HepG2 (cell line): Measurements from ENCODE around the gene MYBL2. TPM values are rescaled to one million over a fixed set of nuclear protein-coding genes. Genes with fewer than 3 reads are reported as not detected.

Experiments used
- ATAC-seq: fragments of 200-7000 bp; cut with Tn5 transposase; 3 replicates; pipeline ENCODE4 v1.9.1; 2020; ENCODE audit warnings: mild to moderate bottlenecking, moderate library complexity
- BruUV-seq: library from RNA; stranded (reverse); fragments of 400-500 nt; replicated peaks from 2 replicates; lab custom pipeline; 2021; lab: Mats Ljungman, UMichigan
- CTCF ChIA-PET: fragments of 300-600 bp; formaldehyde crosslinking; extraction: SDS; loops from one replicate; lab custom pipeline; 2021; ENCODE audit warnings: low total read pairs, inconsistent platforms, low intra/inter-chr PET ratio; lab: Yijun Ruan, JAX
- POLR2A ChIA-PET: fragments of 350-600 bp; sonication (Branson Sonifier 250); formaldehyde crosslinking; loops from one replicate; lab custom pipeline; 2020; ENCODE audit warnings: antibody characterized with exemption, inconsistent platforms; lab: Yijun Ruan, JAX
- DNase-seq: peaks from one replicate; pipeline ENCODE4 v3.0.0-alpha.2; 2015; ENCODE audit warnings: low spot score
- FAIRE-seq: peaks from 3 replicates; lab custom pipeline; 2011; peaks lifted over from hg19 to GRCh38; lab: Jason Lieb, UNC
- H2AFZ ChIP-seq: one replicate; pipeline ENCODE4 v1.6.1; 2011; ENCODE audit warnings: low read length, inconsistent platforms
- H3K27ac ChIP-seq: fragments of 300-600 bp; 3 replicates; pipeline ENCODE4 v1.8.0; 2011; ENCODE audit warnings: mixed run types, mild to moderate bottlenecking, mixed read lengths, low read length, inconsistent platforms; ENCODE audit not compliant: insufficient read depth; ENCODE audit errors: extremely low read length
- H3K27me3 ChIP-seq, 2 experiments: fragments of 200-600 bp in 1 of 2; 2 replicates in 1 of 2; 3 replicates in 1 of 2; pipeline versions ENCODE4 v1.6.0 to v1.8.0; 2011; ENCODE audit warnings: low read length in 2 of 2, mild to moderate bottlenecking in 2 of 2, moderate library complexity in 2 of 2, inconsistent platforms in 1 of 2; ENCODE audit not compliant: insufficient read depth in 2 of 2, control insufficient read depth in 1 of 2
- H3K36me3 ChIP-seq, 2 experiments: fragments of 200-600 bp in 1 of 2; replicated peaks in 1 of 2; 2 replicates in 1 of 2; 3 replicates in 1 of 2; pipeline versions ENCODE4 v1.5.1 to v1.8.0; 2011; ENCODE audit warnings: low read length in 2 of 2, inconsistent platforms in 1 of 2; ENCODE audit not compliant: insufficient read depth in 2 of 2, control insufficient read depth in 1 of 2
- H3K4me1 ChIP-seq: 2 replicates; pipeline ENCODE4 v1.5.1; 2012; ENCODE audit warnings: low read length, inconsistent platforms; ENCODE audit not compliant: insufficient read depth
- H3K4me2 ChIP-seq: 2 replicates; pipeline ENCODE4 v1.6.0; 2011; ENCODE audit warnings: low read depth, low read length, inconsistent platforms
- H3K4me3 ChIP-seq, 3 experiments: fragments of 200-600 bp in 1 of 3; sonication (generic), shearing (Covaris generic) in 1 of 3; replicated peaks in 1 of 3; 2 replicates each; pipeline ENCODE4 v1.5.1; 2011 to 2016; ENCODE audit warnings: low read length in 3 of 3, inconsistent platforms in 2 of 3, low read depth in 2 of 3, mild to moderate bottlenecking in 2 of 3, control low read depth in 1 of 3, mixed read lengths in 1 of 3; ENCODE audit not compliant: insufficient read depth in 1 of 3
- H3K79me2 ChIP-seq: one replicate; pipeline ENCODE4 v1.6.1; 2011; ENCODE audit warnings: low read length, inconsistent platforms; ENCODE audit not compliant: insufficient read depth
- H3K9ac ChIP-seq: 2 replicates; pipeline ENCODE4 v1.6.0; 2011; ENCODE audit warnings: mild to moderate bottlenecking, low read depth, low read length, inconsistent platforms; ENCODE audit not compliant: insufficient read depth
- H3K9me3 ChIP-seq: 2 replicates; pipeline ENCODE4 v1.5.1; 2012; ENCODE audit warnings: mild to moderate bottlenecking, low read length
- H4K20me1 ChIP-seq: 2 replicates; pipeline ENCODE4 v1.6.0; 2011; ENCODE audit warnings: inconsistent platforms, mild to moderate bottlenecking, low read length, moderate library complexity; ENCODE audit not compliant: insufficient read depth
- CEBPZ ChIP-seq: IDR thresholded peaks from 2 replicates; pipeline ENCODE4 v1.6.1; 2012; ENCODE audit warnings: low read length, improper control_type of control experiment
- ELF4 ChIP-seq: sonication (generic); formaldehyde crosslinking; IDR thresholded peaks from 2 replicates; pipeline ENCODE4 v1.5.0; 2020; ENCODE audit warnings: missing genetic modification reagents, mild to moderate bottlenecking, moderate library complexity, borderline replicate concordance
- ELK4 ChIP-seq: sonication (generic); formaldehyde crosslinking; IDR thresholded peaks from 2 replicates; pipeline ENCODE4 v1.9.0; 2021; ENCODE audit warnings: missing genetic modification reagents, borderline replicate concordance
- KLF13 ChIP-seq: sonication (generic); formaldehyde crosslinking; IDR thresholded peaks from 2 replicates; pipeline ENCODE4 v1.4.0; 2020; ENCODE audit warnings: mild to moderate bottlenecking, missing genetic modification reagents
- MAFF ChIP-seq: IDR thresholded peaks from 2 replicates; pipeline ENCODE4 v1.6.1; 2011; ENCODE audit warnings: low read depth, low read length, improper control_type of control experiment
- RERE ChIP-seq: IDR thresholded peaks from 2 replicates; pipeline ENCODE4 v1.6.1; 2016; ENCODE audit warnings: low read depth, missing genetic modification reagents, missing compliant biosample characterization
- RXRB ChIP-seq: IDR thresholded peaks from 2 replicates; pipeline ENCODE4 v1.6.1; 2016; ENCODE audit warnings: borderline replicate concordance, missing genetic modification reagents, missing compliant biosample characterization
- SMARCE1 ChIP-seq: fragments of 450-650 bp; IDR thresholded peaks from 2 replicates; pipeline ENCODE4 v1.6.1; 2017; ENCODE audit warnings: borderline replicate concordance
- SP140L ChIP-seq: sonication (generic); formaldehyde crosslinking; IDR thresholded peaks from 2 replicates; pipeline ENCODE4 v1.4.0; 2020; ENCODE audit warnings: missing genetic modification reagents, borderline replicate concordance
- ZNF232 ChIP-seq: sonication (generic); formaldehyde crosslinking; IDR thresholded peaks from 2 replicates; pipeline ENCODE4 v1.4.0; 2020; ENCODE audit warnings: missing genetic modification reagents, borderline replicate concordance
- ZNF430 ChIP-seq: sonication (generic); formaldehyde crosslinking; IDR thresholded peaks from 2 replicates; pipeline ENCODE4 v1.9.0; 2021; ENCODE audit warnings: mild to moderate bottlenecking, missing genetic modification reagents
- ZNF749 ChIP-seq: sonication (generic); formaldehyde crosslinking; IDR thresholded peaks from 2 replicates; pipeline ENCODE4 v1.8.0; 2022; ENCODE audit warnings: mild to moderate bottlenecking, missing genetic modification reagents, moderate library complexity, borderline replicate concordance
- ZNF777 ChIP-seq: sonication (generic); formaldehyde crosslinking; IDR thresholded peaks from 2 replicates; pipeline ENCODE4 v1.4.0; 2020; ENCODE audit warnings: missing genetic modification reagents
- WGBS: methylation state at CpG from one replicate; pipeline ENCODE4 v1.1.6; 2017; ENCODE audit warnings: low lambda C conversion rate; 5-methylcytosine and 5-hydroxymethylcytosine counted together
- in situ Hi-C: cut with HindIII; loops from 2 replicates; pipeline ENCODE4 v1.10.0; 2017; ENCODE audit warnings: low pct_unique_long_range_greater_than_20kb; ENCODE audit not compliant: extremely low pct_ligation_motif_present
- intact Hi-C: fragments of 100-400 bp; cut with micrococcal nuclease; formaldehyde crosslinking; loops from one replicate; pipeline ENCODE4 v1.10.0; 2022; ENCODE audit not compliant: unreplicated experiment
- polyA plus RNA-seq, 8 experiments: library from polyadenylated mRNA; depleted of rRNA in 3 of 8; stranded (reverse) in 7 of 8; unstranded in 1 of 8; fragments of >200 nt; fragmentation: Illumina TruSeq in 4 of 8; extraction: Trizol in 4 of 8; gene quantifications; 2 replicates each; pipeline versions ENCODE4 v1.2.1 to v1.2.3, GENCODE V29; 2011 to 2016; ENCODE audit warnings: low read depth in 4 of 8, missing spikeins in 1 of 8, mixed read lengths in 1 of 8; ENCODE audit not compliant: insufficient read depth in 1 of 8
- total RNA-seq, 5 experiments: library from RNA; depleted of rRNA; stranded (reverse); fragments of >200 nt; fragmentation: Illumina TruSeq; extraction: Trizol; gene quantifications; 2 replicates each; pipeline ENCODE4 v1.2.3, GENCODE V29; 2016; ENCODE audit warnings: low read depth in 1 of 5
- TF ChIP-seq, protein P1 (sequence below): IDR thresholded peaks from 2 replicates; pipeline ENCODE4 v1.6.1; 2016; ENCODE audit warnings: control low read depth

MYBL2 gene
- total and polyA plus RNA-seq, 2 of the 13 experiments (the other 11 are each of a cell fraction or from before 2014, with no cell fraction given), result 11.9 to 66.2 TPM

DNA sequence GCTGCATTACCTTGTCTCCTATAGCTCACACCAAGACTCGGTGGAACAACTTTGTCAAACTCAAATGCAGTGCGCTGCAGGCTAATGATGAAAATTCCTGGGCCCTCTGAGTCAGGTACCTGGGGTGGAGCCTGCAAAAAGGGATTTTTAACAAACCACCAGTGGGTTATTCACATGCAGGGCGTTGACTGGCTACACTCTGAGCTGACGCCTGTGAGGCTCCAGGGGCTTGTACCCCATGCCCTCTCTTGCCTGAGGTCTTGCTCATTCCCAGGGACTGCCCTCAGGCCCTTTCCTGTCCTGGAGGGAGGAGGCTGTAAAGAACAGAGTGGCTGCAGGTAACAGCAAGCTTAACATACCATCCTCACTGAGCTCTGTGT, 50.7 kb downstream of the MYBL2 start:
- Histone ChIP-seq H4K20me1 (no peaks in the 10 kb centered on the region), H3K36me3 (peaks cover 13 to 17% of the 10 kb centered on the region in 2 experiments; a peak in 3 of 5 replicates), H3K9me3 (no peaks in the 10 kb centered on the region), H3K4me3 (no peak overlapping the region), H3K79me2 (no peaks in the 10 kb centered on the region), H3K27ac (no peak overlapping the region), H3K4me2 (no peak overlapping the region), H3K9ac (no peak overlapping the region), H2AFZ (no peak overlapping the region), H3K27me3 (peaks cover 0 to 8% of the 10 kb centered on the region in 2 experiments; a peak in 1 of 5 replicates), H3K4me1 (peaks cover 6% of the 10 kb centered on the region; the same call in 1 of the 2 replicates)
- in situ Hi-C loops (no loop called here), intact Hi-C loops (no loop called here)
- DNase-seq (no peak), ATAC-seq (no peak), FAIRE-seq (no peak)
- BruUV-seq, result no TSS peak
- CTCF ChIA-PET, result no interaction called here
- POLR2A ChIA-PET, result no interaction called here
- WGBS, result 94% methylated on average over 4 of the region's 4 CpGs
- TF ChIP-seq ZNF777 (CRISPR knock-in tag) (no peak), RXRB (CRISPR knock-in tag) (no peak), ZNF749 (CRISPR knock-in tag) (no peak), ELF4 (no peak), CEBPZ (no peak), ELK4 (CRISPR knock-in tag) (no peak), SMARCE1 (no peak), SP140L (CRISPR knock-in tag) (no peak), ZNF430 (no peak), MAFF (no peak), ZNF232 (CRISPR knock-in tag) (no peak), KLF13 (CRISPR knock-in tag) (no peak), RERE (CRISPR knock-in tag) (no peak)
- TF ChIP-seq, protein P1, sequence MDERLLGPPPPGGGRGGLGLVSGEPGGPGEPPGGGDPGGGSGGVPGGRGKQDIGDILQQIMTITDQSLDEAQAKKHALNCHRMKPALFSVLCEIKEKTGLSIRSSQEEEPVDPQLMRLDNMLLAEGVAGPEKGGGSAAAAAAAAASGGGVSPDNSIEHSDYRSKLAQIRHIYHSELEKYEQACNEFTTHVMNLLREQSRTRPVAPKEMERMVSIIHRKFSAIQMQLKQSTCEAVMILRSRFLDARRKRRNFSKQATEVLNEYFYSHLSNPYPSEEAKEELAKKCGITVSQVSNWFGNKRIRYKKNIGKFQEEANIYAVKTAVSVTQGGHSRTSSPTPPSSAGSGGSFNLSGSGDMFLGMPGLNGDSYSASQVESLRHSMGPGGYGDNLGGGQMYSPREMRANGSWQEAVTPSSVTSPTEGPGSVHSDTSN (CRISPR knock-in tag), result no peak
